Measurements from ENCODE around the gene ITGA2B. TPM values are rescaled to one million over a fixed set of nuclear protein-coding genes. Genes with fewer than 3 reads are reported as not detected.
A peak's percentile ranks its signal among the peaks of the same experiment; 100 is the strongest.

Gene ITGA2B
- total and polyA plus RNA-seq, 2 of the 13 experiments (the other 11 are each of a cell fraction or from before 2014, with no cell fraction given), result 0.38 to 1.1 TPM

DNA sequence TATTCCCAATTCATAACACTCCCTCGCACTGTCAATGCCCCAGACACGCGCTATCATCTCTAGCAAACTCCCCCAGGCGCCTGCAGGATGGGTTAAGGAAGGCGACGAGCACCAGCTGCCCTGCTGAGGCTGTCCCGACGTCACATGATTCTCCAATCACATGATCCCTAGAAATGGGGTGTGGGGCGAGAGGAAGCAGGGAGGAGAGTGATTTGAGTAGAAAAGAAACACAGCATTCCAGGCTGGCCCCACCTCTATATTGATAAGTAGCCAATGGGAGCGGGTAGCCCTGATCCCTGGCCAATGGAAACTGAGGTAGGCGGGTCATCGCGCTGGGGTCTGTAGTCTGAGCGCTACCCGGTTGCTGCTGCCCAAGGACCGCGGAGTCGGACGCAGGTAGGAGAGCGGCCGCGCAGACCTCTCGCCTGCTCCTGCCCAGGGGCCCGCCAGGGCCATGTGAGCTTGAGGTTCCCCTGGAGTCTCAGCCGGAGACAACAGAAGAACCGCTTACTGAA, 44.5 kb downstream of the ITGA2B start, which contains the start of gene GRN (continued):
- TF ChIP-seq AGO2 (optimal IDR thresholded peaks at IDR 0.05; ENCODE audit: low read depth, low read length), result no peak
- TF ChIP-seq ZNF101 (CRISPR knock-in tag; IDR thresholded peaks at IDR 0.05; ENCODE audit: borderline replicate concordance, low read depth), result no peak
- TF ChIP-seq, protein P1, sequence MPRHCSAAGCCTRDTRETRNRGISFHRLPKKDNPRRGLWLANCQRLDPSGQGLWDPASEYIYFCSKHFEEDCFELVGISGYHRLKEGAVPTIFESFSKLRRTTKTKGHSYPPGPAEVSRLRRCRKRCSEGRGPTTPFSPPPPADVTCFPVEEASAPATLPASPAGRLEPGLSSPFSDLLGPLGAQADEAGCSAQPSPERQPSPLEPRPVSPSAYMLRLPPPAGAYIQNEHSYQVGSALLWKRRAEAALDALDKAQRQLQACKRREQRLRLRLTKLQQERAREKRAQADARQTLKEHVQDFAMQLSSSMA (CRISPR knock-in tag; IDR thresholded peaks at IDR 0.05), result peak; percentile 71; the same call in 1 of the 2 replicates
- TF ChIP-seq FOXO1 (CRISPR knock-in tag; IDR thresholded peaks at IDR 0.05), result no peak
- TF ChIP-seq HNRNPLL (IDR thresholded peaks at IDR 0.05; ENCODE audit: low read depth, low read length, poor library complexity, severe bottlenecking), result peak; percentile 74
- peak; percentile 35; the same call in 1 of the 2 replicates for TF ChIP-seq HES4 (CRISPR knock-in tag; IDR thresholded peaks at IDR 0.05; ENCODE audit: borderline replicate concordance)
- TF ChIP-seq, protein P2, sequence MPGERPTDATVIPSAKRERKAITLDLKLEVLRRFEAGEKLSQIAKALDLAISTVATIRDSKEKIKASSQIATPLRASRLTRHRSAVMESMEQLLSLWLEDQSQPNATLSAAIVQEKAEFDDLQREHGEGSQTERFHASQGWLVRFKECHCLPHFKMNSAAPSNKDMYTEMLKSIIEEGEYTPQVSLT (CRISPR knock-in tag; IDR thresholded peaks at IDR 0.05; ENCODE audit: borderline replicate concordance, low read depth), result no peak
- peak; percentile 41; the same call in 1 of the 2 replicates for TF ChIP-seq MIER2 (CRISPR knock-in tag; IDR thresholded peaks at IDR 0.05)
- no peak; the same call in none of the 2 replicates for TF ChIP-seq ZBTB7B (CRISPR knock-in tag; IDR thresholded peaks at IDR 0.05)
- peak; percentile 27; the same call in 1 of the 2 replicates for TF ChIP-seq ATF7-NPFF (CRISPR knock-in tag; IDR thresholded peaks at IDR 0.05; ENCODE audit: low read depth)
- peak; percentile 95 for TF ChIP-seq TGIF2 (CRISPR knock-in tag; IDR thresholded peaks at IDR 0.05)
- TF ChIP-seq TP53 (CRISPR knock-in tag; conservative IDR thresholded peaks at IDR 0.05), result no peak; the same call in 1 of the 2 replicates
- TF ChIP-seq KLF12 (CRISPR knock-in tag; IDR thresholded peaks at IDR 0.05; ENCODE audit: borderline replicate concordance), result peak; percentile 2; the same call in 1 of the 2 replicates
- no peak for TF ChIP-seq NONO (IDR thresholded peaks at IDR 0.05)
- TF ChIP-seq NONO (CRISPR knock-in tag; conservative IDR thresholded peaks at IDR 0.05), result 0 out of 2 replicates have a peak, but pooled peaks have one; percentile 57
- no peak for TF ChIP-seq MEIS1 (CRISPR knock-in tag; IDR thresholded peaks at IDR 0.05; ENCODE audit: borderline replicate concordance)
- TF ChIP-seq, protein P3, sequence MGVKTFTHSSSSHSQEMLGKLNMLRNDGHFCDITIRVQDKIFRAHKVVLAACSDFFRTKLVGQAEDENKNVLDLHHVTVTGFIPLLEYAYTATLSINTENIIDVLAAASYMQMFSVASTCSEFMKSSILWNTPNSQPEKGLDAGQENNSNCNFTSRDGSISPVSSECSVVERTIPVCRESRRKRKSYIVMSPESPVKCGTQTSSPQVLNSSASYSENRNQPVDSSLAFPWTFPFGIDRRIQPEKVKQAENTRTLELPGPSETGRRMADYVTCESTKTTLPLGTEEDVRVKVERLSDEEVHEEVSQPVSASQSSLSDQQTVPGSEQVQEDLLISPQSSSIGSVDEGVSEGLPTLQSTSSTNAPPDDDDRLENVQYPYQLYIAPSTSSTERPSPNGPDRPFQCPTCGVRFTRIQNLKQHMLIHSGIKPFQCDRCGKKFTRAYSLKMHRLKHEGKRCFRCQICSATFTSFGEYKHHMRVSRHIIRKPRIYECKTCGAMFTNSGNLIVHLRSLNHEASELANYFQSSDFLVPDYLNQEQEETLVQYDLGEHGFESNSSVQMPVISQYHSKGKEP (CRISPR knock-in tag; IDR thresholded peaks at IDR 0.05), result peak; percentile 64; the same call in 1 of the 2 replicates
- TF ChIP-seq, protein P4, sequence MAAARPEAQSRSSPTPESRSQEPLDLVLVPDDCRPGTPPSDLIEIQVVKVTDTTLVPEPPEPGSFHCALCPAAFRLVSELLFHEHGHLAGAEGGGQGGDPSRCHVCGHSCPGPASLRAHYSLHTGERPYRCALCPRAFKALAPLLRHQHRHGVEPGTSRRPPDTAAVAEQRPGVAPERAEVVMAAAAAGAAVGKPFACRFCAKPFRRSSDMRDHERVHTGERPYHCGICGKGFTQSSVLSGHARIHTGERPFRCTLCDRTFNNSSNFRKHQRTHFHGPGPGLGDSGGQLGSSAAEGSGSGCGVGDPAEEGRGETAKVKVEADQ (CRISPR knock-in tag; IDR thresholded peaks at IDR 0.05; ENCODE audit: borderline replicate concordance), result no peak; the same call in 1 of the 2 replicates
- TF ChIP-seq ZNF558 (CRISPR knock-in tag; IDR thresholded peaks at IDR 0.05; ENCODE audit: borderline replicate concordance), result no peak
- peak; percentile 98 for TF ChIP-seq TEAD3 (CRISPR knock-in tag; optimal IDR thresholded peaks at IDR 0.05; ENCODE audit: borderline replicate concordance)
- TF ChIP-seq SIX4 (CRISPR knock-in tag; IDR thresholded peaks at IDR 0.05), result peak; percentile 74; the same call in 1 of the 2 replicates
- TF ChIP-seq, protein P5, sequence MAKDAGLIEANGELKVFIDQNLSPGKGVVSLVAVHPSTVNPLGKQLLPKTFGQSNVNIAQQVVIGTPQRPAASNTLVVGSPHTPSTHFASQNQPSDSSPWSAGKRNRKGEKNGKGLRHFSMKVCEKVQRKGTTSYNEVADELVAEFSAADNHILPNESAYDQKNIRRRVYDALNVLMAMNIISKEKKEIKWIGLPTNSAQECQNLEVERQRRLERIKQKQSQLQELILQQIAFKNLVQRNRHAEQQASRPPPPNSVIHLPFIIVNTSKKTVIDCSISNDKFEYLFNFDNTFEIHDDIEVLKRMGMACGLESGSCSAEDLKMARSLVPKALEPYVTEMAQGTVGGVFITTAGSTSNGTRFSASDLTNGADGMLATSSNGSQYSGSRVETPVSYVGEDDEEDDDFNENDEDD (CRISPR knock-in tag; IDR thresholded peaks at IDR 0.05; ENCODE audit: borderline replicate concordance), result peak; percentile 66; the same call in 1 of the 2 replicates
- TF ChIP-seq, protein P6, sequence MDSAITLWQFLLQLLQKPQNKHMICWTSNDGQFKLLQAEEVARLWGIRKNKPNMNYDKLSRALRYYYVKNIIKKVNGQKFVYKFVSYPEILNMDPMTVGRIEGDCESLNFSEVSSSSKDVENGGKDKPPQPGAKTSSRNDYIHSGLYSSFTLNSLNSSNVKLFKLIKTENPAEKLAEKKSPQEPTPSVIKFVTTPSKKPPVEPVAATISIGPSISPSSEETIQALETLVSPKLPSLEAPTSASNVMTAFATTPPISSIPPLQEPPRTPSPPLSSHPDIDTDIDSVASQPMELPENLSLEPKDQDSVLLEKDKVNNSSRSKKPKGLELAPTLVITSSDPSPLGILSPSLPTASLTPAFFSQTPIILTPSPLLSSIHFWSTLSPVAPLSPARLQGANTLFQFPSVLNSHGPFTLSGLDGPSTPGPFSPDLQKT (CRISPR knock-in tag; IDR thresholded peaks at IDR 0.05; ENCODE audit: borderline replicate concordance), result no peak
- peak; percentile 66 for TF ChIP-seq ZNF431 (CRISPR knock-in tag; IDR thresholded peaks at IDR 0.05; ENCODE audit: borderline replicate concordance, low read depth)
